Fibroblast of skin of right quadriceps (primary cell): Measurements from ENCODE around the gene AP1AR.

Source experiments
- DNase-seq: peaks from one replicate; pipeline ENCODE4 v3.0.0-alpha.2; 2013

AP1AR gene

DNA sequence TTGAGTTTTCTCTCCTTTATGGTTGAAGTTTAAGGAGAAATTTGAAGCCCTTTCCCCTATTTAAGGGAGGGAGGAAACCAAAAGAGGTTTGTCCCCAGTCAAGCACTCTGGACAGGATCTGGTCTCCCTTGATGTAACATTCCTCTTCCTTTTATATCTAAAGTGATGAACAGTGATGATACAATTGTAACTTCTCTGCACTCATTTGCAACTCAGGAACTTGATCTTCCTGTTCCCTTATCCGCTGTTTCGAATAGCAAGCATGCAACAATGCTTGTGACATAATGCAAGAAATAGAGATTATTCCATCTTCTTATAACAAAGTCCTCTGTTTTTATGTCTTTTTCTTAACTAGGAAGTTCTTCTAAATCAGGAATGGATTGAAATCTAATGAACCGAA lies 83.9 kb downstream of the AP1AR start:
- DNase-seq: no peak

DNA sequence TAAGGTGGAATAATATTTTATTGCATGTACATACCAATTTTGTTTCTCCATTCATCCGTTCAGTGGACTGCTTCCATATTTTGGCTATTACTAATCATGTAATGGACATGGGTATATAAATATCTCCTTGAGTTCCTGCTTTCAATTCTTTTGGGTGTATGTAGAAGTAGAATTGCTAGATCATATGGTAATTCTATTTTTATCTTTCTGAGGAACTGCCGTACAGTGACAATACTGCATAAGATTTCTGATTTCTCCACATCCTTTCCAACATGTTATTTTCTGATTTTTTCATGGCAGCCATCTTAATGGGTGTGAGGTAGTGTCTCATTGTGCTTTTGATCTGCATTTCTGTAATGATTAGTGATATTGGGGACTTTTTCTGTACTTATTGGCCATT lies 84.8 kb downstream of the AP1AR start:
- no peak for DNase-seq

DNA sequence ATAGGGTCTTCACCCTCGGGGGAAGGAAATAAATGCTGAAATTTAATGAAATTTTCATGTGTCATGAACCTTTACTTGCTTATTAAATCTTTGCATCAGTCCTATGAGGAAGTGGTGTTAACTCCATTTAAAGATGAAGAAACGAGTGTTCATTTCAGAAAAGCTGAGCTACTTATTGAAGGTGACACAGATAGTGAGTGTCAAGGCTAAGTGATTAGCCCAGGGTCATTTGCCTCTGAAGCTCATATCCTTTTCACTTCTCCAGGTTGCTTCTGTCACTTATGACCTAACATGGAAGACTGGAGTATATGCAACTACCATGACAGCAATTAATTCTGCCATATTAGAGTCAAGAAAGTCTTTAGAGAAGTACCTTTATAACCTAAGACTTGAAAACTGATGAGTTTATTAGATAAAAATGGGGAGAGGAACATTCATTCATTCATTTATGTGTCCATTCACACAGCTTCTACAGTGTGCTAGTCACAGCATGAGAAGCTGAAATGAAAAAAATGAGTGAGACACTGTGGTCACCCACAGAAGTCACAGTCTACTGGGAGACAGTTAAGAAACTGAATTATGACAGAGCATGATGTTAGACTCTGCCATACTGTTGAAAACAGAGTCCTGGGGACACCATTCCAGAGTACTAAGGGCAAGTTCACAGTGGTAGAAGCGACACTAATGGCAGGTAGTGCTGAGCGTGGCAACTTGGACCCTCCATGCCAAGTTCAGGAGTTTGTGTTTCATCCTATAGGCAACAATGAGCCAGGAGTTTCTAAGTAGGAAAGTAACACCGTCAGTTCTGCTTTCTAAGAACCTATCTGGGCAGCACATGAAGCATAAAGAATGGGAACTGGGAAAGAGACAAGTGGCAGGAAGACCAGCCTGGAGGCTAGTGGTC lies 86.9 kb downstream of the AP1AR start:
- DNase-seq: no peak
